ENCODE data around the gene TRIM60. TPM values are rescaled to one million over a fixed set of nuclear protein-coding genes. Genes with fewer than 3 reads are reported as not detected.

The TRIM60 gene
- total RNA-seq (2012; rRNA removed) = not detected in 2 replicates
- not detected in 2 replicates for polyA plus RNA-seq (2012; rRNA removed)
- polyA plus RNA-seq (2012; cell fraction: cytosol; rRNA removed) = not detected in 2 replicates
- not detected in 2 replicates for polyA plus RNA-seq (2012; cell fraction: nucleus; rRNA removed; ENCODE audit: low replicate concordance)
- not detected for Bru-seq, nascent RNA
- BruChase-seq, experiment 1, labeled RNA remaining after a 6-hour chase = not detected
- not detected for BruChase-seq, experiment 2, labeled RNA remaining after a 2-hour chase
- long read RNA-seq = 0 reads

- Histone ChIP-seq H3K14ac (replicated peaks; ENCODE audit: low read depth, low read length) (no peak within 1 kb of the TSS), H3K27me3 (ENCODE audit: control insufficient read depth, insufficient read depth, low read length) (no peaks in the 10 kb centered on the region), H3K9me1 (ENCODE audit: insufficient read depth, low read length) (no peaks in the 10 kb centered on the region), H3K4me1 (ENCODE audit: control insufficient read depth, insufficient read depth, low read length) (no peaks in the 10 kb centered on the region), H3K56ac (ENCODE audit: extremely low read depth, insufficient read depth, low read length) (no peak within 1 kb of the TSS), H2BK5ac (ENCODE audit: low read depth, low read length, poor library complexity, severe bottlenecking) (no peak within 1 kb of the TSS), H4K91ac (ENCODE audit: insufficient read depth, low read depth, low read length) (no peak within 1 kb of the TSS), H3K23ac (ENCODE audit: low read depth, low read length) (no peak within 1 kb of the TSS), H2AK9ac (replicated peaks; ENCODE audit: low read depth, low read length, poor library complexity) (no peak within 1 kb of the TSS), H3K36me3 (ENCODE audit: control insufficient read depth, insufficient read depth, low read length) (no peaks in the 10 kb centered on the region), H2BK15ac (ENCODE audit: low read depth, low read length) (no peak within 1 kb of the TSS), H4K20me1 (ENCODE audit: insufficient read depth, low read length) (no peaks in the 10 kb centered on the region), H3K9ac (ENCODE audit: low read depth, low read length) (no peak within 1 kb of the TSS), H3K4me3 (ENCODE audit: insufficient read depth, low read depth, low read length) (no peak within 1 kb of the TSS), H3K79me1 (ENCODE audit: low read depth in 1 of 2, low read length in 2 of 2) (no peaks in the 10 kb centered on the region), H3K27ac (ENCODE audit: insufficient read depth, low read length) (no peak within 1 kb of the TSS), H2AFZ (replicated peaks; ENCODE audit: low read length, poor library complexity) (no peak within 1 kb of the TSS), H3K9me3 (ENCODE audit: control insufficient read depth, insufficient read depth, low read length) (peaks cover 7% of the 10 kb centered on the region; the same call in 1 of the 2 replicates), H4K5ac (ENCODE audit: low read depth, low read length) (no peak within 1 kb of the TSS), H2AK5ac (ENCODE audit: low read depth, low read length) (no peak within 1 kb of the TSS), H3K4me2 (ENCODE audit: low read depth, low read length) (no peak within 1 kb of the TSS), H2BK20ac (ENCODE audit: low read depth, low read length) (no peak within 1 kb of the TSS), H4K8ac (ENCODE audit: low read depth in 2 of 2, low read length in 2 of 2) (no peak within 1 kb of the TSS), H3K4ac (ENCODE audit: low read depth, low read length) (no peak within 1 kb of the TSS), H3K18ac (ENCODE audit: low read depth, low read length) (no peak within 1 kb of the TSS), H2BK120ac (ENCODE audit: low read depth, low read length) (no peak within 1 kb of the TSS)
- dilution Hi-C loops (cut with HindIII; ENCODE audit: low sequenced_read_pairs, unreplicated experiment) (no loop called here), in situ Hi-C loops (cut with MboI; ENCODE audit: low sequenced_read_pairs) (no loop called here), intact Hi-C loops (cut with micrococcal nuclease) (no loop called here)
- no peak for TF ChIP-seq SMC3 (IDR thresholded peaks at IDR 0.05; ENCODE audit: low read depth, low read length)
- 85% methylated on average over 10 of the region's 41 CpGs; no CpG with 5 or more reads in 1 of the 2 experiments for WGBS, 2 experiments (ENCODE audit: extremely low coverage in 2 of 2, insufficient read length in 1 of 2)
- no peak for ATAC-seq (ENCODE audit: low read depth)
- CTCF ChIA-PET = no interaction called here
- no TSS peak for BruUV-seq (replicated peaks)
- no peak for DNase-seq
- POLR2A ChIA-PET (ENCODE audit: unreplicated experiment) = no interaction called here
Observed at GRCh38 chr4:165031436-165032211, at the start of gene TRIM60. TSS of gene TRIM60 (plus strand) at chr4:165031999. CDS start at chr4:165040073, 8,074 bp downstream.
